GM19452 (cell line): ENCODE data around the gene ANP32A.

Experiments used
- ATAC-seq: cut with Tn5 transposase; IDR thresholded peaks from one replicate; pipeline ENCODE4 v1.9.1; 2021; ENCODE audit not compliant: unreplicated experiment

ANP32A gene

DNA sequence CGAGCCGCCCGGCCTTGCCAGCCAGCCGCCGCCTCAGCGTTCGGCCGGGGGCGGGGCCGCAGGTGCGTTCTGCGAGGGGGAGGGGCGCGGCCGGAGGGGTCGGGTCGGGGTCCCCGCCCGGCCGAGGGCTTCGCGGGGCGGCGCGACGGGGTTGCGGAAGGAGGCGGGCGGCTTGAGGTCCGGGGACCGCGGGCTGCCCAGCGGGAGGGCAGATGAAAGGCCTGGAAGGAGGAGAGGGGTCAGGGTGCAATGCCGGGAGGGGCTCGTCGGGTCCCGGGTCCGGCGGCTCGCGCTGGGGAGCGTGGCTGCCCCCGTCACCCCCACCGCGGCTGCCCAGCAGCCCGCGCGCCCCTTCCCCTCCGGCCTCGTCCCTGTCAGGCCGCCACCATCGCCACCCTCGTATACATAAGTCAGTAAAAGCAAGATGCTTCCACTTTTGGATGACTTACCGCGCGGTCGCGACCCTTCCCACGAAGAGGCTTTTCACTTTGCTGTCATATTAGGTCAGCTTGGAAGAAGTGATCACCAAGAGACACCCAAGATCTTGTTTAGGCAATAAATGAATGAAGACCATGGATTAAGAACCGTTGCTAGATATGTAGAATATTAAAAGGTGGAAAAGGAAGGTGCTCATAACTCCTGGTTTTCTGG is 620 bp upstream of the ANP32A start:
- ATAC-seq, result peak; percentile 18

DNA sequence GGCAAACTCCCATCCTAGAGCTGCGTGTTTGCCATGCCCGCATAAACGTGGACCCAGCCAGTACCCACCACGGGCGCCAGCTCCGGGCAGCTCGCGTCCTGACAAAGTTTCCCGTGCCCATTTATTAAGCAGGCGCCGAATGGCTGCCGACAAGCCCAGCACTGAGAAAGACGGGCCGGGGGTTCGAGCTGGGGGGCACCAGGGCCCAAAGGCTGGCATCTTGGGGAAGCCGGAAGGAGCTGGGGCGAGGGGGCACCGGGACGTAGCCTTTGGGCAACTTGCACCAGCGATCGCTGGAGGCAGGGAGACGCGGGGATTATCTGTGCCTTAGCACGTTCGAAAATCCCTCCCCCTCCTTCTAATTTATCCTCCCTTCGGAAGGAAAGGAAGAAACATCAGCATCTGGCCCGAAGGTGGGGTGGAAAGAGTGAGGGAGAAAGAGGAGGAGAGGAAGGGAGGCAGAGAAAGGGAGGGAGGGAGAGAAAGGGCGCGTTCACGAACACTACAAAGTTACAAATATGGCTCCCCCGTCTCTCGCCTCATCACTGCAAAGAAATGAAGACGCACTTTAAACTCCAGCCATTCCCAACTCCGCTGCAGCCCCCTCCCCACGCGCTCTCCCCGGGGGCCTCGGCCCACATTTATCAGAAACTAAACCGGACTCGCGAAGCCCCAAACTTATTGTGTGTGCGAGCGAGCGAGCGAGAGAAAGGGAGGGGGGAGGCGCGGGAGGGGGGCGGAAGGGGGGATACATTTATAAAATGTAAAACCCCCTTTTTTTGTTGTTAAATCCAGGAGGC is 1.0 kb downstream of the ANP32A start:
- ATAC-seq, result no peak

DNA sequence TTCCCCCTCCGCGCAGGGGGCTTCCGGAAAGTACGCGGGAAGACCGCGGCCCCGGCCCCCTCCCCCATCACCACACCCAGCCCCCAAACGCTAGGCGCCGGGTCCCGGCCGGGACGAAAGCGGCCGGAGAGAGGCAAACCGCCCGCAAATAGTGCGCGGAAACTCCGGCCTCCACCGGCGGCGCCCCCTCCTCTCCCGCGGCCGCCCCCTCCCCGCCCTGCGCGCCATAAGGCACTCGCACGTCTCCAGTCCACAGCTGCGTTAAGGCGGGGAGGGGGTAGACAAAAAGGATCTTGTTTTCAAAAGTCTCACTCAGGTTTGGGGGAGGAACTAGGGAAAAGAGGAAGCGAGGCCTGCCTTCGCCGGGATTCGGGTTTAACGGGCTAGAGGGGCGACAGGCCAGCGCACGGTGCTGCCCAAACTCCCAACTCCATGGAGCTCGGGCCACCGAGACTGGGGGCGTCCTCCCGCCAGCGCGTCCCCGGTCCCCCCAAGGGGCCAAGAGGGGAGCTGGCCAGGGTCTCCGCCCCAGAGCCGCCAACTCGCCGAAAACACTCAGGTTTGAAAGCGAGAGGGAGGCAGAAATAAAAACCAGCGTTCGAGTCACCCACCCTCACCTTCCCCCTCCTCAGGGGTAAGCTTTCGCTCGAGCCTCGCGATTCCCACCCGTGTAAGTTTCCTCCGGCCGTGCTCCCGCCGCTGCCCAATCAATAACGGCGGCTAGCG is 1.8 kb downstream of the ANP32A start:
- no peak for ATAC-seq

DNA sequence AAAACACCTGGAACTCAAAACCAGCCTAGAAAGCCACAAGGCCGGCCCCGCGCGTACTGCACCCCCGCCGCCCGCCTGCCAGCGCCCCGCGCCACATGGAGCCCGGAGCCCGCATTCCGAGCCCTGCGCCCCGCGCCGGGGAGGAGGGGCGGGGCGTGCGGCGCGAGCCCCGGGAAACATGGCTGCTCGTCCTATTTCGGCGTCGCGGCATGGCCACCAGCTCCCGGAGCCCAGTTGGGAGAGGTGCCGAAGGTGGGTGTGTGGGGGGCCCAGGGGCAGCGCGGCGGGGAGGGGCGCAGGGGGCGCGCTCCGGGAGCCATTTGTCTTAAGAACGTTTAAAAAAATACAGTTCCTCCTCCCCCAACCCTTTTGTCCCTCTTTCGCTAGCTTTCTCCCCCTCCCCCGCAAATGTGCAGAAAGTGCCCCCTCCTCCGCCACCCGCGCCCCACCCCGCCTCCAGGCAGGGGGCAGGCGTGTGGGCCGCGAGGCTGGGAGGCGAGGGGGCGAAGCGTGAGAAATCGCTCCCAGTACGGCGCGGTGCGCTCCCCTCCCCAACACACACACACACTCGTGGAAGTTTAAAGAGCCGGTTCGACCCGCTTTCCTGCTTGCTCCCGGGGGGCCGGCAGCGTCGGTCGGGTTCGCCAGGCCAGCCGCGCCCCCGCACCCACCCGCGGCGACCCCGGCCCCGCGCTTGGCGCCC is 2.5 kb downstream of the ANP32A start:
- no peak for ATAC-seq

DNA sequence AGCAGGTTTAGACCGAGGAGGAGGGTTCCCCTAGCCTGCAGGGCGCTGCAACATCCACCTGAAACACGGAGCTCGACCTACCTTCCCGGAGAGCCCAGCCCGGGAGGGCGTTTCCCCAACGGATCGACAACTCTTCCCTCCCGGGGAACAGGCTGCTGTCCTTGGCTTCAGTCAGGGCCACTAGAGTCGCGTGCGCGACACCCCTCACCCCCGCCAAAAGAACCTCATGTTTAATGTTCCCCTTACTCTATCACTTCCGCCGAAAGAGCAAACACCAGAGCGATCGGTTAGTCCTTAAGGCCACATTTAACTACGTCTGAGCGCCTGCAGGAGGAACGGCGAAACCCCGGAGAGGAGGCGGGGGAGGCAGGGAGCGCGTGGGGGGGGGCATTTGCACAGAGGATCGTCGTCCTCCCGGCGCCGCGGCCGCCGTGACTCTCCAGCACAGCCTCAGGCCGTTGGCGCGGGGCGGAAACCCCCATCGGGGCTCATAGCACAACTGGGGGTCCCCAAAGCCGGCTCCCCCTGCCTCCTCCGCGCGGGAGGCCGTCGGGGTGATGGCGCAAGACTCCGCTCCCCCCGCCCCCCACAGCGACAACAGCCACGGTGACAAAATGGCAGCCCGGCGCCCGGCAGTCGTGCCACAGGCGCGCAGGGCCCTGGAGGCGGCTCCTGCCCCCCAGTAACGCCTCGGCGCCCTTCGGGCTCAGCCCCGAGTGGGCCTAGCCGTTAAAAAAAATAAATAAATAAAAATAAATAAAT is 3.2 kb downstream of the ANP32A start:
- ATAC-seq, result no peak

DNA sequence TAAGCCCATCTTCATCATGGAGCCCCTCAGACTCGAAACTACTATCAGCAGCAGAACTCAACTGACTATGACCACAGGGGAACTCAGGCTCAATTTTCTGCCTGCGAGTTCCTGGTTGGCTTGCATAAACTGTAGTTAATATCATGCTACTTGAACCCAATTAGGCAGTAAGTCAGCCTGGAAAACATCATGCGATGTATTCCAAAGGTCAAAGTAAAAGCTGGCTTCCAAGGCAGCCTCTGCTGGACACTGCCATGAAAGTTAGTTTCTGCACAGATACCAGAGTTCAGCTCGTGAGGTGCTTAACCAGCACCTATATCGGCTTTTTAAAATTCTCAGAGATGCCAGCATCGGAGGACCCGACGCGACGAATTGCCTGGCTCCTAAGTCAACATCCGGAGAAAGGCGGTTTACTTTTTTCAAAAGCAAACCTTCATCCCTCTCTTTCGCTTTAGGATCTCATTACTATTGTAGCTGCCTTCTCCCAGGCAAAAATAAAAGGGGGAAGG is 3.8 kb downstream of the ANP32A start:
- no peak for ATAC-seq

DNA sequence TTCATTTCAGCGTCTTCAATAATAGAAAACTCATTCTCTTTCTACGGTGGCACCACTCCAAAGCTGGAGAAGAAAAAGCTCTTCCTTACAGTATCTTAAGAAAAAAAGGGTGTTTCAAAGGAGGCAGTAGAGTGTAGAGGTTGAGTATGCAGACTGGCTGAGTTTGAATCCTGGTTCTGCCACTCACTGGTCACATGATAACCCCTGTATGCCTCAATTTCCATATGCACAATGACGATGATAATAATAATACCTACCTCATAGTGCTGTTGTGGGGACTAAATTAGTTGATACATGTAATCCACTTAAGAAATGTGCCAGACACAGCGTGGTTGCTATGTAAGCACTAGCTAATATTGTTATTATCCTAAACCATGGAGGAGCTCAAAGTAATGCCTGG is 4.5 kb downstream of the ANP32A start:
- ATAC-seq, result no peak

DNA sequence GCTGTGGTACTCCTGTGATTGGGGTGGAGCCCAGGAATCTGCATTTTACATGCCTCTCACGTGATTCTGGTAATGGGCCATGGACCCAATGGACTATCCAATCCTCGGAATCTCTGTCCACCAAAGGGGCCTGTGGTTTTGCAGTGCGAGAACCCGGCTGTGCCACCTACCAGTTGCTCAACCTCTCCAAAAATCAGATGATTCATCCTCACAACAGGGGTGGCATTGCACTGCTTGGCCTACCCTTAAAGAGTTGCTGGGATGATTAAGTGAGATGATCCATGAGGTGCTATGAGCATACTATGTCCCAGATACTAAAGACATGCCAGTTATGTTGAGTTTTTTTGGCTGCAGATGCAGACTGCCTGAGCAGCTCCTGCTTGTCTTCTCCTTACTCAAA is 5.1 kb downstream of the ANP32A start:
- ATAC-seq, result no peak

DNA sequence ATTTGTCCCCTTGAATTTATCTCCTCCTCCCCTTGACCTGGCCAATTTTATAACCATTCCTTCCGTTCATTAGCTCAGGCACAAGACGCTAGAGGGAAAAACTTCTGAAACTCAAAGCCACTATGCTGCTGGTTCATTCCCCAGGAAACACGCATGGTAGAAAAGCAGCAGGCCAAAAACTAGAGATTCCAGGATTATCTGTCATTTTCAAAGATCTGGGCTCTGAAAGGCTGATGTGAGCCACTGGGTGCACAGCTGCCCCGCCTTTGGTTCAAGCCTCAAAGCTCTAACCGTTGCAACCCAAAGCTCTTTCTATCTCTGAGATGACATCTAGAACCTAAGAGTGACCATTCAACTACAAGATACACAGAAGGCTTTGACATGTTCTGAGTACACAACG is 6.1 kb downstream of the ANP32A start:
- no peak for ATAC-seq

DNA sequence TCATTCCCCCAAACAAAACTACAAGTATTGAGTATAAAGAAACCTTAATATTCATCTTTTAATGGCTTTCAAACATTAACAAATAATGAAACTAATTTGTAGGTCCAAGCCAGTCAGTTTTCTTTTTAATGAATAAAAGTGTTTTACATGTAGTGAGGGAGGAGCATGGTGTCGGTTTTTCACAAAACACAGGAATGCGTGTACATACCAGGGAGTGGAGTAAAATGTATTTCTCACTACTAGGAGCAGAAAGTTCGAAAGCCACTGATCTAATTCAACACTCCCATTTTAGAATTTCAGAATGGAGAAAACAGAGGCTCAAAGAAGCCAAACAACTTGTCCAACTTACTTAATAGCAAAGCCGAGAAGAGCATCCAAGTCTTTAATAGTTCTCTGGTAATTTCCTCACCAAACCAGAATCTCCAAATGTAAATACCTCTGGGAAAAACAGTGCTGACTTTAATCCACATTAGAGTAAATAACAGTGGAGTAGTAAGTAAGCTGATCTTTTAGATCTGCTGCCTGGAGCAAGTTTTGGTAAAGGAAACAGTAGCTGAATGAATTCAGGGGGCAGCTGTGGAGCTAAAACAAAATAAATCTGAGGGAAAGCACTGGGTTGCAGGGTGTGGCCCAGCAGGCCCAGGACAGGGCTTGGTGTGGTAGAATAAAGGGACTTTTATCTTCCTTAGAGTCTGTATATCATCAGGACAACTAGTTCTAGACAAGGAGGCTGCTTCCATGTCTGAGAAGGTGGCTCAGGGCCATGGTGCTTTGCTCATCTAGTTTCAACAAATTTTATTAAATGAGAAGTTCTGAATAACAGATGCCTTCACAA is 7.9 kb downstream of the ANP32A start:
- ATAC-seq, result no peak

DNA sequence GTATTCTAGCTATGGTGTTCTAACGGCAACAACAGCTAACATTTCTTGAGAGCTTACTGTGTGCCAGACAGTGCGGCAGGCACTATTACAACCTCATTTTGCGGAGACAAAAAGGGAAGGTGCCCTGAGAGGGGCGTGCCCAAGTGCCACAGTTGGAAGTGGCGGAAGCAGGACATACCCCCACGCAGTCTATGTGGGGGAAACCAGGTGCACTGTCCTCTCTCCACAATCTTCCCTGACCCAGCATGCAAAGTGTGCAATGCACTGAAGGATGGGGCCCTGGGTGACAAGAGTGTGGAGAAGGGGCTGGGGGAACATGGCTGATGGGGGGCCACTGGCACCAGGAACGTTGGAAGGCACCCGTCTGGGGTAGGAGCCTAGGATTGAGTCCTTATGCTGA is 8.6 kb downstream of the ANP32A start:
- no peak for ATAC-seq

DNA sequence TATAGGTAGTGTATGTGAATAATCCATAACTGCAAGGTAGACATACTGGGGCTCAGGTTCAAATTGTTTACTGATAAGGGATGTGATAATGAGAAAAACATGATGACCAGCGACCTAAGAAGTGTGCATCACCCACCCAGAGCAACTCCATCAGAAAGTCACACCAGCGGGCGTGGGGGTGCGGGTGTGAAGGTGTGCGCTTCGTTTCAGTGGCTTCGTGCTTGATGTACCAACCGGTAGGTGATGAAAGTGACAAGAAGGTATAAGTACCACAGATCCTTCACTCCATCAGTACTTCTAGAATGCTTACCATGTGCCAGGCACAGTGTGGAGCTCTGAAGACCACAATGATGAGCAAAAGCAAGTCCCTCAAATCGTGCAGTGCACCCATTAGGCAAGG is 11.2 kb downstream of the ANP32A start:
- ATAC-seq, result no peak

DNA sequence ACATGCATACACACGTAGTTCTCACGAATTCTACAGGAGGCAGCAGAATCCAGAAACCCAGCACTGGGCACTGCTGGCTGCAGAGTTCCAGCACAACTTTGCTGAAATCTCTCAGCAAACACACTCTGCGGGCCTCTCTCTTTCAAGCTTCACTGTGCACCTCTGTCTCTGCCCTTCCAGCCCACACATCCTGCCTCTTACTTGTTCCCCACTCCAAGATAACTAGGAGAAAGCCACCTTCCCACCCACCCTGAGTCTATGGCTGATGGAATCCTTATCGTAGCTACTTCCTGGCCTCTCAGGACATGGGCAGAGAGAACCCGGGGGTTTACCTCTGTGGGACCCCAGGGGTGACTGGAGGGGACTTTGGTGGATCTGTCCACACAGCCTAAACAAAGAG is 11.9 kb downstream of the ANP32A start:
- no peak for ATAC-seq

DNA sequence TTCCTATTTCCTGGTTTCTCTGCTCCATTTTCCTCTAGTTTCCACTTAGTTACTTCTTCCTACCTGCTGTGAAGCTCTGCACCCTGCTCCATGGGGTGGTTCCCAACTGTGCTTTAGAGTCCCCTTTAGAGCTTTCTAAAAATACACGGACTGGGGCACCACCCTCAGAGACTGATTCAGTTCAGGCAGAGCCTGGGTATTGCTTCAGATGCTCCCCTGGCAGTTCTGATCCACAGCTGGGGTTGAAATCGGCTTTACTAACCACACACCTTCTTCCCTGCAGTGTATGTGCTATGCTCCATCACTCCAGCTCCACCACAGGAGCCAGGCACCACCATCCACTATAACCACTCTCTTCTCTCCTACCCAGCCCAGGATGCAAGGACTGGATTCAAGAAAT is 12.6 kb downstream of the ANP32A start:
- ATAC-seq, result no peak

DNA sequence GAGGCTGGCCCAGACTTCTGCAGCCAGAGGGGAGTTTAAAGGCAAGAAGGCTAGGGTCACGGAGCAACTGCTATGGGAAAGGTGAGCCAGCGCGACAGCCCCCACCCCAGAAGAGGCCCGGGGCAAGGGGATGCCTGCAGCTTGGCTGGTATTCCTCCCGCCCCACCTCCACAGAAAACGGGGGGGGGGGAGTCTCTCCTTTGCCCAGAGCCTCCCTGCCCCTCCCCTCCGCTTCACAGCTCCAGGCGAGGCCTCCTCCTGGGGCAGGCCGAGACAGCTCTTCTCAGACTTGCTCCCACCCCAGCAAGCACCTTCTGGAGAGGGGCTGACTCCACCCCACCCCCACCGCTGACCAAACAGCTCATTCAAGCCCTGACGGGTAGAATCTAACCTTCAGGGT is 13.4 kb downstream of the ANP32A start:
- ATAC-seq, result no peak

DNA sequence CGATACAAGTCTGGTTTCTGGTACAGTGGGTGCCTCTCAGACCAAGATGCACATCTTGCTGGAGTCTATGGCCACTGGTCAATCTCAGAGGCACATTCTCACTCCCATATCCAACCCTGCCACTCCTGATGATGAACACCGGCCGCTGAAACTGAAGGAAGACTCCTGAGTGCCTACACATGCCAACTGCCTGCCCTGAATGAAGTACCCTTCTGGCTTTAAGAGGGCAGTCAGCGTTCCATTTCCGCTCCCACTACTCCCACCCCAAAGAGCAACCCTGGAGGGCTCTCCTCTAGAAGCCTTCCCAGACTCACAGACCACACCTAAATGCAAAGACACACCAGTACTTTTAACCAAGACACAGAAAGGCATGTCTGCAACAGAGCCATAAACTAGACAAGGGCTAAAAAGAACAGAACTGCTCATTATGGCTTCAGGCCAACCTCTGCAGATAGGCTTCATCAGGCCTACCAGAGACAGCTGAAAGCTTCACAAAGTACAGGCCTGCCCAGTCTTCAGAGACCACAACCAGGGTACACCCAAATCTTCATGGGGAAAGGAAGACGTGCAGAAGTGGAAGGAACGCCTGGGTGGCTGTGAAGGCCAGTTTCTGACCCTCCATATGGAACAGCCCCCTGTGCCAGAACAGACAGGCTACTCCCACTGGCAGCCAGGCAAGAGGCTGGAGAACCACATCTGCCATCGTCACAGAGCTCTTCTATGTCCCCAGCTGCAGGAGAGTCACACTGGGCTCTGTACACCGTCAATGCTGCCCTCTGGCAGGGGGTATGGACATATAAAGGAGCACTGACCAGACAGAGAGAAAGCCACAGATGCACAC is 14.3 kb downstream of the ANP32A start:
- ATAC-seq, result no peak

DNA sequence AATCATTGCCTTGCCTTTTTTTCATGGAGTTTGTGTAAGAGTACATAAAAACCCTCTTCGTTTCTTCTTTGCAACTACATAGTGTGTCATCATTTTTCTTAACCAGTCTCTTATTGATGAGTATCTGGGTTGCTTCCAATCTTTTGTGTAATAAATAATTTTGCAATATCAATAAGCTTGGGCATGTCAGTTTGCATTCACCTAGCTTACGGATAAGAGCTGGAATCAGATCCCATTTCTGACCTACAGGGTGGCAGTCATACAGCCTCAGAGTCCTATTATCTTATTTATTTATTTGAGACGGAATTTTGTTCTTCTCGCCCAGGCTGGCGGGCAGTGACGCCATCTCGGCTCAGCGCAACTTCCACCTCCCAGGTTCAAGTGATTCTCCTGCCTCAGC is 18.3 kb downstream of the ANP32A start:
- ATAC-seq, result no peak

DNA sequence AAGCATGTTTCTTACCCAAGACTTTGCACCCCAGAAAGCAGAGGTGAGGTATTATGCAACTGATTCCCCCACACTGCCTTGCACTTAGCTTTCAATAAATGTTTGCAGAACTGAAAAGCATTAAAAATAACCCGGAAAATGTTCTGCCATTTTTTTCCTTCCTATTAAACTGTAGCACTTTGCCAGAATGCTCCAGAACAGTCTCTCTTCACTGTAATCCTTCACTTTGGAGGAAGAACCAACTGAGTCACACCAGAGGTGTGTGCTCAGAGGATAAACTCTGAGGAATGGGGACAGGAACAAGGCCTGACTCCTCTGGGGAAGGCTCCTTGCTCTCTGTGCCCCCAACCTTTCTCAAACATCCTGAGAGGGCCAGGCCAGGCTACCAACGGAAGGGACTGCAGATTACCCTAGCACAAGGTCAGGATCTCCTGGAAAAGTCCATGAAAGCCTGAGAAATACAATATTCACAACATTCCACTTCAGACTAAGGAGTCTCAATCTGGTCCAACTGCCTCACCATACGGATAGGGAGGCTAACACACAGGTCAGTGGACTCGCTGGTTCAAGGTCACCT is 19.0 kb downstream of the ANP32A start:
- ATAC-seq, result no peak
